Fibroblast of skin of right biceps (primary cell): ENCODE data around the gene SNX14.
"Not testable (repeated sequence)": the region's sequence is repeated elsewhere in the genome, so short reads cannot be mapped to it uniquely, and the experiment has no call there.

ENCODE experiments used
- DNase-seq: peaks from one replicate; pipeline ENCODE4 v3.0.0-alpha.2; 2013

The SNX14 gene

DNA sequence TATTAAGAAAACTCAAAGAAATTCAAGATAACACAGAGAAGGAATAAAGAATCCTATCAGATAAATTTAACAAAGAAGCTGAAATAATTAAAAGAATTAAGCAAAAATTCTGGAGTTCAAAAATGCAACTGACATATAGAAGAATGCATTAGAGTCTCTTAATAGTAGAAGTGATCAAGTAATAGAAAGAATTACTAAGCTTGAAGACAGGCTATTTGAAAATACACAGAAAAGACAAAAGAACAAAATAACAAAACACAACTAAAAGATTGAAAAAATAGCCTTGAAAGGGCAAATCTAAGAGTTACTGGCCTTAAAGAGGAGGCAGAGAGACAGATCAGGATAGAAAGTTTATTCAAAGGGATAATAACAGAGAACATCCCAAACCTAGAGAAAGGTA lies 12.1 kb downstream of the SNX14 start:
- DNase-seq = no peak

GRCh38 chr6:85580878-85581267 lies 12.8 kb downstream of the SNX14 start:
- peak; percentile 48 for DNase-seq

GRCh38 chr6:85580118-85580877 lies 13.4 kb downstream of the SNX14 start:
- DNase-seq = no peak

GRCh38 chr6:85579581-85579980 lies 14.1 kb downstream of the SNX14 start:
- no peak for DNase-seq

DNA sequence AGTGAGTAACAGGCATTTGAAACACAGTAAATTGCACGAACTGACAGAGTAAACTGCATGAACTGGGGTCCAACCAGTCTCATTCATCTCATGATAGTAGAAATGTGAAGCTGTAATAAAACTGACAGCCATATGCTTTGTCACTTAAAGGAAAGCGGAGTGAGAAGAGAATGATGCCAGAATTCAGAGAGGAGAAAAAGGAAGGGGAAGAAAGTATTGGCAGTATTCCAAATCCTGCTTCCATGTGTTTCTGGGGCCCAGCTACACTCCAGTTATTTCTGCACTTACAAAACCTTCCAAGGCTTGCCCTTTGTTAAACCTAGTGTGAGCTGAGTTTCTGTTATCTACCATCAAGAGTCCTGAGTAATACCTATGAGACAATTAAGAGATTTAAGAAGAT lies 17.2 kb downstream of the SNX14 start:
- peak; percentile 11 for DNase-seq

DNA sequence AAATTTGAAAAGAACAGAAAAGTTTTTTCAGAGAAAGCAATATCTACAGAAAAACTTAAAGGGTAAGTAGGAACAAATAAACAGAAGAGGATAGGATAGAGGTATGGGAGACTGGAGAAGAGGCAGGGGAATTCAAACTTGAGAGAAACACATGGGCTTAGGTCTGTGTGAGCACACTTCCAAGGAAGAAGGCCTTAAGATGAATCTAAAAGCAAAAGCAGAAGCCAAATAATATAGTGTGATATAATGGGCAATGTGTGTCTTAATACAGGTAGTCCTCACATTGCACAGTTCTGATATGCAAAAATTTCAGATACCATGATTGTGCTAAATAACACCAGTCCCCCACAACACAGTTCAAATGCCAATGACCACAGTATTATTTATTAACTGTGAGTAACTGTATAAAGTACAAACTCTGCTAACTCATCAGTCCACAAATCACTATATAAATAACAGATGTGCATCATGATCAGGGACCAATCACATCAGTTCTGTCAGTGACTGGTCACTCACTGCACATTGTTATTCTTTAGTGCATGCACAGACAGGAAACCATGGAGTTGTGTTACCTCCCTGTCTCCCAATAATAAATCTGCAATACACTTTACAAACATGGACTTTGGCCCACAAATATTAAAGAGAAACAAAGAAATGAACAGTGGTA lies 18.6 kb downstream of the SNX14 start:
- DNase-seq = peak; percentile 75

DNA sequence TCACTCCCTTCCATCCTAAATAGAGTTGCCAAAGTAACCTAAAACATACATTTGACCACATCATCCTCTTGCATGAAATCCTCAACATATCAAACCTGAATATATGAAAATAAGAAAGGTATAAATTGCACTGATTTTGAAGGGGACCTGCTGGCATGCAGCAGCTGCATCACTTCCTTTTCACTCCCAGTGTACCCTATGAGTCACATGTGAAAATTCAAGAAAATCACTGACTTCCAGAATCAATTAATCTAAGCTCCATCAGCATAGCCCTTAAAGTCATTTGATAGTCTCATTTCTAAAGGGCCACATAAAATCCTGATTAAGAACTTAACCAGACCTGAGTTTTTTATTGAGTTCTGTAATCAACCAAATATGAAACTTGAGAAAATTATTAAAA lies 24.3 kb downstream of the SNX14 start:
- DNase-seq = peak; percentile 46

- no peak for DNase-seq
These were observed 25.2 kb downstream of the SNX14 start for GRCh38 chr6:85568411-85568810.

DNA sequence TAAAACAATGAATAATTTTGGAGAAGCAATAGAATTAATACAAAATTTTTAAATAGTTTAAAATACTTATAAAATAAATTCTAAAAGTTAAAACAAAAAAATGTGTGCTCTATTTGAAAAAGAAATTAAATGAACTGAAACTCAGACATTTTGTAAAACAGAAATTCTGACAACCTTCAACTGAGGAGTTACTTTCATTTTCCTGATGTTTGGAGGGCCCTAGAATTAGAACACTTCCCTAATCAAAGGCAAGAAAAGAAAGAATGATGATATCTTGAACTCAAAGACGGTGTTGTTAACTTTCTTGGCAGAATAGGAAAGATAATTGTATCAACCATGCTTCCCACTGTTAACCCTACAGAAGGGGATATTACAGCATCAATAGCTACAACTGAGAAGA lies 27.9 kb downstream of the SNX14 start:
- DNase-seq = no peak

GRCh38 chr6:85564223-85564622 lies 29.4 kb downstream of the SNX14 start:
- DNase-seq = not testable (repeated sequence)

DNA sequence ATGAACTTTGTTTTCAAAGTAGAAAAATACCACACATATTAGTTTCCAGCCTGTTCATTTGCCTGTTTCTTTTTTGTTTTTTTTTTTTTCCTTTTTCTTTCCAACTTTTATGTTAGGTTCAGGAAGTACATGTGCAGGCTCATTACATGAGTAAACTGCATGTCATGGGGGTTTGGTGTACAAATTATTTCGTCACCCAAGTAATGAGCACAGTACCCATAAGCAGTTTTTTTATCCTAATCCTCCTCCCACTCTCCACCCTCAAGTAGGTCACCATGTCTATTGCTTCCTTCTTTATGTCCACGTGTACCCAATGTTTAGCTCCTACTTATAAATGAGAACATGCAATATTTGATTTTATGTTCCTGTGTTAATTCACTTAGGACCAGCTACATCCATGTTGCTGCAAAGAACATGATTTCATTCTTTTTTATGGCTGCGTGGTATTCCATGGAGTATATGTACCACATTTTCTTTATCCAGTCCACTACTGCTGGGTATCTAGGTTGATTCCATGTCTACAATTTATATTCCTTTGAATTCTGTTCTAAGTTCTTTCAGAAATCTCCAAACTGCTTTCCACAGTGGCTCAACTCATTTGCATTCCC lies 31.8 kb downstream of the SNX14 start:
- peak; percentile 39 for DNase-seq

GRCh38 chr6:85556992-85557668 lies 36.5 kb downstream of the SNX14 start:
- no peak for DNase-seq

DNA sequence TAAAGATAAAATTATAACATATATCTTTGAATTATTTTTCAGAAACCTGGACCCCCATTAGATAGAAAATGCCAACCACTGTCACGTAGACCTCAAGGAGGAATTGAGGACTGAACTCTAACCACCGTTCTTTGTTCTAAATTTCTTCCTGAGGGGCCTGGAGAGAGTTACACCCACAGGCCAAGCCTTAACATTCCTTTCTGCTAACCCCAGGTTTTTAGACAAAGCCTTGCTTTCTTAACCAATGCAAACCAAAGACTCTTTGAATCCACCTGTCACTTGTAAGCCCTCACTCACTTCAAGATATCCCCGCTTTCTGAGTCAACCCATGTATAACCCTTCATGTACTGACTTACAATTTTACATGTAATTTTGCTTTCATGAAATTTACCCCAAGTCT lies 41.0 kb downstream of the SNX14 start:
- no peak for DNase-seq

DNA sequence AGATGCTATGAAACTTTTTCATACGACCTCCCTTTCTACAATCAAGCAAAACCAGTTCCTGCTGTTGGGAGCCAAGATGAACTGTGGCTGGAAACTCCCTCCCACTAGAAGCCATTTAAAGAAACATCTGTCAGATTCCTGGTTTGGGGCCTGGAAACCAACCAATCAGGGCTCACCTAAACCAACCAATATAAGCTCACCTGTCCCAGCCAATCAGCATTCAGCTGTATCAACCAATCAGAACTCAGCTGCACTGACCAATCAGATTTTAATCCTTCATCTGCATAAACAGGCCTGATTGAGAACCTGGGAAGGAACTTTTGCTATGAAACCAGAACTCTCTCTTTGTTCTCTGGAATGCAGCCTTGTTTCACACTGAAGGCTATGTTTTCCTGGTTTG lies 42.4 kb downstream of the SNX14 start:
- DNase-seq = peak; percentile 4

- no peak for DNase-seq
These were observed 45.9 kb downstream of the SNX14 start for GRCh38 chr6:85547719-85548118.

- peak; percentile 50 for DNase-seq
These were observed 48.9 kb downstream of the SNX14 start for GRCh38 chr6:85544776-85545175.

GRCh38 chr6:85537055-85537494 lies 56.6 kb downstream of the SNX14 start:
- peak; percentile 7 for DNase-seq

- DNase-seq = not testable (repeated sequence)
These were observed 69.4 kb downstream of the SNX14 start for GRCh38 chr6:85524281-85524680.

DNA sequence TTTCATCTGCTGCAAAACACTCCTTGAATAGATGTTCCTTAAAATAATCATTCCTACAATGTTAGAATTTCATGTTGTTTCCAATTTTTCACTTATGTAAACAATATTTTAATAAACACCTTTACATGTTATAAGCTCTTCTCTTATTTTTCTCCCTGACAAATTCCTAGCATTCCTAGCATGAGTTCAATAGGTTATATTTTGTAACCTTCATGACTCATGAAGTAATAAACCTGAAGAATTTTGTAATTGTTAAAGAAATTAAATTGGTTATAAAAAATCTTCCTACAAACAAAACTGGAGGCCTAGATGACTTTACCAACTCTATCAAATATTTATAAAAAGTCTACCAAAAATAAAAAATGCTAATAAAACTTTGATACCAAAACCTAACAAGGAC lies 77.5 kb downstream of the SNX14 start:
- DNase-seq = peak; percentile 30

GRCh38 chr6:85506441-85507093 lies 87.1 kb downstream of the SNX14 start:
- DNase-seq = no peak

GRCh38 chr6:85498596-85499258 lies 94.9 kb downstream of the SNX14 start:
- DNase-seq = peak; percentile 29

GRCh38 chr6:85496856-85497255 lies 96.8 kb downstream of the SNX14 start:
- no peak for DNase-seq
